ENCODE measurements around the gene OXT.
"Not testable (repeated sequence)": the region's sequence is repeated elsewhere in the genome, so short reads cannot be mapped to it uniquely, and the experiment has no call there.

The OXT gene

DNA sequence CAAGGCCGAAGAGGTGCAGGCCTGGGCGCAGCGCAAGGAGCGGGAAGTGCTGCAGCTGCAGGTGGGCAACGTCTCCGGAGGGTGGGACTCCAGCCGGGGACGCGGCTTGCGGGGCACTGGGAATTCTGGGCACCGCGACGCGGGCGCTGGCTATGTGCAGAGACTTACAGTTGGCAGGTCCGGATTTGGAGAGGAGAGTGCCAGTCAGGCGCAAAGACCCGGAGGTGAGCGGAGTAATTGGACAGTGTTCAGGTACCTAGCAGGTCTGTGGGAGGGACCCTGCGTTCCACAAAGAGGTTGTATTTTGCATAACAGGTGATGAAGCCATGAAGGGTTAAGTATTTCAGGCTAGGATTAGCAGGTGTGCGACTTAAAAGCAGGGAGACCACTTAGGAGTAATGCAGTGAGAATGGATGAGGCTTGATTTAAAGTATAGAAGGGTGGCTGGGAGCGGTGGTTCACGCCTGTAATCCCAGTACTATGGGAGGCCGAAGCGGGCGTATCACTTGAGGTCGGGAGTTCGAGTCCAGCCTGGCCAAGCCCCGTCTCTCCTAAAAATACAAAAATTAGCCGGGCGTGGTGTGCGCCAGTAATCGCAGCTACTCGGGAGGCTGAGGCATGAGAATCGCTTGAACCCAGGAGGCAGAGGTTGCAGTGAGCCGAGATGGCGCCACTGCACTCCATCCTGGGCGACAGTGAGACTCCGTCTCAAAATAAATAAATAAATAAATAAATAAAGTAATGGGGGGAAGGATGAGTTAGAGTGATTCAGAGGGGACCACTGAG, 24.6 kb upstream of the OXT start:
- Histone ChIP-seq H3K27me3 (replicated peaks) (no peaks in the 10 kb centered on the region), H3K36me3 (replicated peaks) (peaks cover 20% of the 10 kb centered on the region), H3K4me3 (ENCODE audit: low read depth, low read length) (peak overlapping the region; percentile 82), H3K27ac (no peak overlapping the region)
- no peak for TF ChIP-seq CTCF (IDR thresholded peaks at IDR 0.05; ENCODE audit: low read depth, low read length, missing control alignments)
- peak; percentile 5 for DNase-seq
- in situ Hi-C loops (cut with HindIII; ENCODE audit: low pct_ligation_motif_present, low sequenced_read_pairs) = no loop called here

DNA sequence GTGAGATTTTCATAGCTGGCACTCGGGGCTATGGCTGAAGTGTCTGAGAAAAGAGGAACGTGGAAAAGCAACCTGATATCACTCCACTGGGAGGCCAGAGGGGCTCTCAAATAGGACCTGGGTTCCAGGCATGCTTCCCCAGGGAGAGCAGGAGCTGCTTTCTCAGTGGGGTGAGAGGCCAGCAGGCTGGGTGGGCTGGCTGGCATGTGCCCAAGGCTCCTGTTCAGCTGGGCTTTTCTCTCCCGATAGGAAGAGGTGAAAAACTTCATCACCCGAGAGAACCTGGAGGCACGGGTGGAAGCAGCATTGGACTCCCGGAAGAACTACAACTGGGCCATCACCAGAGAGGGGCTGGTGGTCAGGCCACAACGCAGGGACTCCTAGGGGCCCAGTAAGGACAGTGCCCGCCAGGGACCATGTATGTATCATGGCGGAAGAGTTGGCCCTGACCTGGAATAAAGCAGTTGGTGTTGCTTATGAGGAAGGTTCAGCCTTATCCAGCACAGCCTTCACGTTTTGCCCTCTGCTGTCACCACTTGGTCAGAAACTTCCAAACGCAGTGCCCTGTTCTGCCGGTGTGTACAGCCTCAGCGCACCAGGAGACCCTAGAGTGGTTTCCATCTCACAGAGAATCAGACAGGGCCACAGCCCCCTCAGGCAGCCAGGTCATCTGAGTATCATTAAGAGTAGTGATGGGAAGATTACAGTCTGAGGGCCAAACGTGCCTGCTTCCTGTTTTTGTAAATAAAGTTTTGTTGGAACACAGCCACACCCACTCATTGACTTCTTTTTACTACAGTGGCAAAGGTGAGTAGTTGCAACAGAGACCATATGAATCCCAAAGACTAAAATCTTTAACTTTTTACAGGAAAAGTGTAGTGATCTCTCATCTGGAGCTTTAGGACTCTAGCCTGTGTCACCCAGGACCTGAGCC, 23.7 kb upstream of the OXT start:
- Histone ChIP-seq H3K36me3 (replicated peaks) (peaks cover 20% of the 10 kb centered on the region), H3K27ac (no peak overlapping the region), H3K27me3 (replicated peaks) (no peaks in the 10 kb centered on the region), H3K4me3 (ENCODE audit: low read depth, low read length) (no peak overlapping the region)
- no peak for DNase-seq
- no peak for TF ChIP-seq CTCF (IDR thresholded peaks at IDR 0.05; ENCODE audit: low read depth, low read length, missing control alignments)
- in situ Hi-C loops (cut with HindIII; ENCODE audit: low pct_ligation_motif_present, low sequenced_read_pairs) = no loop called here

GRCh38 chr20:3051385-3052019, 19.9 kb upstream of the OXT start:
- Histone ChIP-seq H3K4me3 (ENCODE audit: low read depth, low read length) (no peak overlapping the region), H3K27me3 (replicated peaks) (no peaks in the 10 kb centered on the region), H3K36me3 (replicated peaks) (peaks cover 20% of the 10 kb centered on the region), H3K27ac (no peak overlapping the region)
- peak; percentile 15 for TF ChIP-seq CTCF (IDR thresholded peaks at IDR 0.05; ENCODE audit: low read depth, low read length, missing control alignments)
- in situ Hi-C loops (cut with HindIII; ENCODE audit: low pct_ligation_motif_present, low sequenced_read_pairs) = no loop called here
- no peak for DNase-seq

- Histone ChIP-seq H3K4me3 (ENCODE audit: low read depth, low read length) (no peak overlapping the region), H3K27me3 (replicated peaks) (no peaks in the 10 kb centered on the region), H3K36me3 (replicated peaks) (no peaks in the 10 kb centered on the region), H3K27ac (no peak overlapping the region)
- no peak for TF ChIP-seq CTCF (IDR thresholded peaks at IDR 0.05; ENCODE audit: low read depth, low read length, missing control alignments)
- no peak for DNase-seq
- in situ Hi-C loops (cut with HindIII; ENCODE audit: low pct_ligation_motif_present, low sequenced_read_pairs) = no loop called here
Observed at GRCh38 chr20:3059489-3059888, 11.9 kb upstream of the OXT start.

DNA sequence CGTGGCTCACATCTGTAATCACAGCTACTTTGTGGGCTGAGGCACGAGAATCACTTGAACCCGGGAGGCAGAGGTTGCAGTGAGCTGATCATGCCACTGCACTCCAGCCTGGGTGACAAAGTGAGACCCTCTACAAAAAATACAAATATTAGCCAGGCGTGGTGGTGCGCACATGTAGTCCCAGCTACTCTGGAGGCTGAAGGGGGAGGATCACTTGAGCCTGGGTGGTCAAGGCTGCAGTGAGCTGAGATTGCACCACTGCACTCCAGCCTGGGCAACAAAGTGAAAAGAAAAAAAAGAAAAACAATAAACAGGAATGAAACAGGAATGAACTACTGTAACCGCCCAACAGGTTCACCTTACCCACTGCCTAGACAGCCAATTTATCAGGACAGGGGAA, 7.3 kb upstream of the OXT start:
- H3K27ac ChIP-seq; H3K36me3 ChIP-seq (replicated peaks); H3K4me3 ChIP-seq (ENCODE audit: low read depth, low read length); DNase-seq; H3K27me3 ChIP-seq (replicated peaks); in situ Hi-C loops (cut with HindIII; ENCODE audit: low pct_ligation_motif_present, low sequenced_read_pairs): not testable (repeated sequence)

Measured in brain microvascular endothelial cell (primary cell).